Coronary artery (tissue), 2 donors: ENCODE results near the gene PRKG1.

Experiments used
- DNase-seq: peaks from one replicate; pipeline ENCODE4 v3.0.0-alpha.2; 2017; ENCODE audit warnings: low spot score
- H3K27ac ChIP-seq, 2 donors: fragments of 200-600 bp; sonication (generic); one replicate each; pipeline ENCODE4 v1.5.1; 2016 to 2019
- H3K4me3 ChIP-seq: fragments of 200-600 bp; sonication (generic); 2 replicates; pipeline ENCODE4 v1.5.1; 2016; ENCODE audit warnings: mild to moderate bottlenecking, moderate library complexity
- CTCF ChIP-seq: fragments of 200-600 bp; sonication (generic); IDR thresholded peaks from one replicate; pipeline ENCODE4 v1.5.1; 2019; ENCODE audit warnings: antibody characterized with exemption

The PRKG1 gene

GRCh38 chr10:51302316-51302715 lies 228.0 kb downstream of the PRKG1 start:
- H3K4me3 ChIP-seq = no peak overlapping the region
- H3K27ac ChIP-seq = peak overlapping the region; percentile 80 to 93
- TF ChIP-seq CTCF = no peak
- DNase-seq = no peak

GRCh38 chr10:51308116-51308515 lies 233.8 kb downstream of the PRKG1 start:
- no peak for TF ChIP-seq CTCF
- Histone ChIP-seq H3K27ac (no peak overlapping the region), H3K4me3 (no peak overlapping the region)
- DNase-seq = no peak

GRCh38 chr10:51311228-51311627 lies 236.9 kb downstream of the PRKG1 start:
- no peak for TF ChIP-seq CTCF
- no peak for DNase-seq

GRCh38 chr10:51312817-51313216 lies 238.5 kb downstream of the PRKG1 start:
- no peak for DNase-seq
- no peak for TF ChIP-seq CTCF
- H3K4me3 ChIP-seq = no peak overlapping the region
- H3K27ac ChIP-seq = no peak overlapping the region

More at GRCh38 chr10:51311228-51311627, 236.9 kb downstream of the PRKG1 start:
- Histone ChIP-seq H3K4me3 (no peak overlapping the region), H3K27ac (no peak overlapping the region)

- Histone ChIP-seq H3K27ac (no peak overlapping the region), H3K4me3 (no peak overlapping the region)
- DNase-seq = no peak
- no peak for TF ChIP-seq CTCF
Observed at GRCh38 chr10:51313251-51313650, 239.0 kb downstream of the PRKG1 start.

GRCh38 chr10:51313773-51314478 lies 239.6 kb downstream of the PRKG1 start:
- Histone ChIP-seq H3K4me3 (no peak overlapping the region), H3K27ac (no peak overlapping the region)
- no peak for TF ChIP-seq CTCF
- no peak for DNase-seq

- DNase-seq = no peak
- no peak overlapping the region for H3K4me3 ChIP-seq
- no peak overlapping the region for H3K27ac ChIP-seq
- TF ChIP-seq CTCF = no peak
Observed at GRCh38 chr10:51314481-51314880, 240.2 kb downstream of the PRKG1 start.
